Motor neuron (in vitro differentiated cells): Measurements from ENCODE around the gene GRIA4. TPM values are rescaled to one million over a fixed set of nuclear protein-coding genes. Genes with fewer than 3 reads are reported as not detected.

Source experiments
- ATAC-seq, 8 experiments: fragments of 200-7000 bp; cut with Tn5 transposase; replicated peaks in 6 of 8; 2 replicates each; pipeline ENCODE4 v1.8.0; 2021; ENCODE audit warnings: mild to moderate bottlenecking in 8 of 8, moderate library complexity in 8 of 8
- H3K27ac ChIP-seq, 2 donors: fragments of 250-450 bp; sonication (Bioruptor Pico); 2 replicates each; pipeline ENCODE4 v1.9.0; 2021; ENCODE audit warnings: antibody characterized with exemption in 2 of 2, mild to moderate bottlenecking in 2 of 2, moderate library complexity in 1 of 2
- H3K4me1 ChIP-seq, 2 donors: fragments of 250-450 bp; sonication (Bioruptor Pico); replicated peaks in 1 of 2; 2 replicates each; pipeline ENCODE4 v1.6.1; 2021; ENCODE audit warnings: antibody characterized with exemption in 2 of 2, mild to moderate bottlenecking in 2 of 2, moderate library complexity in 1 of 2
- H3K4me3 ChIP-seq, 5 donors: fragments of 250-450 bp; sonication (Bioruptor Pico); 2 replicates each; pipeline ENCODE4 v1.9.0; 2021; ENCODE audit warnings: antibody characterized with exemption in 5 of 5, mild to moderate bottlenecking in 5 of 5, moderate library complexity in 4 of 5
- WGBS, 10 experiments: fragments of 450-650 bp; shearing (Covaris generic); methylation state at CpG; one replicate each; pipeline ENCODE4 v1.0.0; 2022; 5-methylcytosine and 5-hydroxymethylcytosine counted together
- in situ Hi-C, 9 experiments: fragments of 400-800 bp; cut with MboI; loops; one replicate each; pipeline ENCODE4 v1.15.0; 2021; ENCODE audit warnings: low sequenced_read_pairs in 9 of 9, low pct_unique_long_range_greater_than_20kb in 2 of 9; ENCODE audit not compliant: unreplicated experiment in 9 of 9
- total RNA-seq, 8 experiments: library from RNA; unstranded; fragments of 300-600 nt; gene quantifications; 2 replicates each; pipeline versions ENCODE4 v1.2.3 to v1.2.4, GENCODE V29; 2022

GRIA4 gene
- total RNA-seq, 8 experiments from 2014 or later, result 3.0 to 60.4 (median 46.2) TPM

DNA sequence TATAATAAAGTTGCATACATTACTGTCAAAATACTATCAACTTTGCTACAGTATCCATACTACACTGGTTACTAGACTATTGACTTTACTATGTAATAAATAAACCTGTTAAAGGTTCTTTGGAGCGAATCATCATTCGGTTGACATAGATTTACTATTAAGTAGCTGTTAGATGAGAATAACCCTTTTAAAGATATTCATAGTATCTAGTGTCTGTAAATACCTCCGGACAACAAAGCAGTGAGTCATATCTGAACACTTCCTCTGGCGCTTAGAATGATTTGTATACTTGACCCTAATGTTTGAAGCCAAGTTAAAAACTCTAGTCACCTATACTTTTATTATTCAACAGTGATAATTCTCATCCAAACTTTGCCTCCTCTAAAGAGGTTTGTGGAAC lies 327.5 kb downstream of the GRIA4 start:
- ATAC-seq, result peak in 5 of 8 experiments; percentile 50 to 79 (median 67)
- Histone ChIP-seq H3K4me3 (no peak overlapping the region), H3K27ac (no peak overlapping the region), H3K4me1 (peaks cover 0 to 9% of the 10 kb centered on the region in 2 donors)
- in situ Hi-C loops, result no loop called here
- 17 to 88% (median 64%) methylated on average over 1 to 4 of the region's 4 CpGs; no CpG with 5 or more reads in 1 of the 10 experiments for WGBS, 10 experiments

DNA sequence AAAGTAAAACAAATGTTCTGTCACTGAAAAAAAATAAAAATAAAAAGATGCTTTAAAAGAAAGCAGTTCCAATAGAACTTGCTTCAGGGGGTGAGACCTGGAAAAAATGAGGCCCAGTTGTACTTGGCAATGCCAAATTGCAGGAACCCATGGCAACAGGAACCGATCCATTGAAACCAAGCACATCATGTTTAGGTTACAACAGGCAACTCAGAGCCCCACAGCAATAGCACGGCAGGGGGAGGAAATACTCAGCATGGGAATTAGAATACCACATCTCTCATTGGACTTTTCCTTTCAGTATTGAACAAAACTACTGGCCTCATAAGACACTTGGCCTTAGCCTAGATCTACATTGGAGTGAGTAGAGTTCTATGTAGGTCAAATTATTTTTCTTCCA lies 327.9 kb downstream of the GRIA4 start:
- Histone ChIP-seq H3K27ac (no peak overlapping the region), H3K4me1 (peaks cover 0 to 9% of the 10 kb centered on the region in 2 donors), H3K4me3 (no peak overlapping the region)
- in situ Hi-C loops, result no loop called here
- 14 to 85% (median 58%) methylated on average over 1 to 2 of the region's 2 CpGs; no CpG with 5 or more reads in 2 of the 10 experiments for WGBS, 10 experiments
- ATAC-seq, result peak in 3 of 8 experiments; percentile 18 to 78 (median 25)

DNA sequence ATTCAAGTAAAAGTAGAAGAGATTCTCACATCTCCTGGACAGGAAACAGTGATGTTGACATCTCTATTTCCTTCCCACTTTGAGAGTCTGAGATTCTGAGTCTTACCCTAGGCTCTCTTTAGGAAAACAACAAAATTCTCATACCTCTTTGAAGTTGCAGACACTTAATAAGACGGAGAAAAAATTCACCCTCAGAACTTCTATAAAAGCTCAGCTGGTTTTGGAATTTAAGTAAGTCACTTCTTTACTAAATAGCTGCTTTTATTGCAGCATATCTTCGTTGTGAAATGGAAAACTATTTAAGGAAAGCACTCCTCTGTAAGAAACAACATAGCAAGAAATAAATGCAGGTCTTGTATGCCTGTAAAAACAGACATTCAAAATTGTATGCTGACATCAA lies 333.0 kb downstream of the GRIA4 start:
- Histone ChIP-seq H3K4me1 (no peaks in the 10 kb centered on the region), H3K27ac (no peak overlapping the region), H3K4me3 (no peak overlapping the region)
- 0 to 86% (median 58%) methylated on average over 1 to 2 of the region's 2 CpGs; no CpG with 5 or more reads in 1 of the 10 experiments for WGBS, 10 experiments
- no peak for ATAC-seq
- in situ Hi-C loops, result no loop called here

DNA sequence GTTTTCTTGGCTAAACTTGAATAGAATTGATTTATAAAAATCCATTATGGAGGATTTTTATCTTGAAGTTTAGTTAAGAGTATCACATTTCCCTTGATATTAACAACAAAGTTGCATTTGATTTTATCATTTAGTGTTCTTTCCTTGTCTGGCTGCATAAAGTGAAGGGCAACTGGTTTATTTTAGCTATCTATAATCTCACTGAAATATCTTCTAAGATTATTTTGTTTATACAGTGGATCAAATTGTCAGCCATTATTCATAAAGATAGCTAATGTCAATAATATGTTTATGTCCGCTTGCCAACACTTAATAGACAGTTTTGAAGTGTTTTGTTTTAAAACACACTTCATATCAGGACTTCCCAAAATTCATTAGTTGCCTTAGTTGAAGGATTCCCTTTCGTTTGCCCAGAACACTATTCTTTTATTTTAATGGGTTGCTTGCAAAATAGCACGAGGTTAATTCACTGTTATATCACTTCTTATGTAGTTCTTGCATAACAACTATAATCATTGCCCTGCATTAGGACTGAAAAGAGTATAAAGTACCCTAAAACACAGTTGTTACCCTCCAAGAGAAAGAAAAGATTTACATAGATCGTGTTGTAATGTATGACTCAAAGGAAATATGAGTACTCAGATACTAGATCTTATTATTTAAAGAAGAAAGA lies 339.2 kb downstream of the GRIA4 start:
- Histone ChIP-seq H3K4me1 (no peaks in the 10 kb centered on the region), H3K4me3 (no peak overlapping the region), H3K27ac (no peak overlapping the region)
- in situ Hi-C loops, result no loop called here
- 21 to 100% (median 77%) methylated on average over 1 to 4 of the region's 4 CpGs for WGBS, 10 experiments
- ATAC-seq, result no peak

DNA sequence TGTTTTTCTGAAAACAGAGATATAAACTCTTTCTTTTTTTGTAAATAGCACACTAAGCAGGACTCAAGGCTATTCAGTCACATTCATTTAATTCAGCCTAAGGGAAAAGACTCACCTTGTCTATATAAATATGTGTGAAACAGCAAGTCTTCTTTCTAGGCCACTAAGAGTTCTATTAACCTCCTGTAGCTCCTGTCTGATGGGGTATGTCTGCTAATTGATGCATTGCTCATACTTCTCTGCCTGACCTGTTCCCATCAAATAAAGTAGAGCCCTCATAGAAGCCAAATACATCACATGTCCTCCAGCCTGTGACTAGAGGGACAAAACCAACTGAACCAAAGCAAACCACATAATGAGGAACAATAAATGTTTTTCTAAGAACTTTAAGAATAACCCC lies 344.0 kb downstream of the GRIA4 start:
- Histone ChIP-seq H3K4me1 (no peaks in the 10 kb centered on the region), H3K4me3 (no peak overlapping the region), H3K27ac (no peak overlapping the region)
- no peak for ATAC-seq
- in situ Hi-C loops, result no loop called here

DNA sequence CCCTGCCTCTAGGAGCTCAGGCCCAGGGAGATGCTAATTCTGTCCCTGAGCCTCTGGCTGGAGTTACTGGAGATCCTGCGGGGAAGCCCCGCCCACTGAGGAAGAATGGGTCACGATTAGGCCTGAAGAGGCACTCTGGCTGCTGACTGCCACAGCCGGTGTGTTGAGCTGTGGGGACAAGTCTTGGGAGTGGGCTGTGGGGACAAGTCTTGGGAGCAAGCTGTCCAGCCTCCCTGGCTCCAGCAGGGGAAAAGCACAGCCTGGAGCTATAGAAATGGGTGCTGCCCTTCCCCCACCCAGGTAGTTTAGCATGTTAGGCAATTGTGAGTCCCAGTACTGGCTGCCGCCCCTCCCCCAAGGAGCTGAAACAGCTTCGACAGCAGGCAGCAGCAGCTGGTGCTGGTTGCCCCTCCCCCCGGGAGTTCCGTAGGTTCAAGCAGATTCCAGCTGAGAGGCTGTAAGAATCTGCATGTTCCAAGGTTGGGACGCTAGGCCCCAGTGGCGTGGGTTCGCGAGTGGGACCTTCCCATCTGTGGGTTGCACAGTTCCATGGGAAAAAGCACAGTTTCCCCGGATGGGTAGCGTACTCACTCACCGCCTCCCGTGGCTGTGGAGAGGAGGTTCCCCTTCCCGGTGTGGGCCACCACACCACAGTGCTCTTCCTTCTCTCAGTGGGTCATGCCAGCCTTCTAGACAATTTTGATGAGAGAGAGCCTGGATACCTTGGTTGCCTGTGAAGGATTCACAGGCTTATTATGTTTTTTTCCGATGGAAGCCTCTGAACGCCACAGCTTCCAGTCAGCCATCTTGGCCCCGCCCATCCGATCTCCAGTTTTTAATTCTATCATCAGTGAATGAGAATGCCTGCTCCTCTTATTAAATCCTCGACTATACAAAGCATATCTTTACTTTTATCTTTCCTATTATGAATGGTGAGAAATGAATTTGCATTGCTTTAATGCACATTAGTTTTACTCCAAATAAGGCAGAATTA lies 350.7 kb downstream of the GRIA4 start:
- peaks cover 0 to 5% of the 10 kb centered on the region in 2 donors for H3K4me1 ChIP-seq
- 43 to 100% (median 87%) methylated on average over 2 to 9 of the region's 22 CpGs for WGBS, 10 experiments
- ATAC-seq, result peak in 4 of 8 experiments; percentile 54 to 93 (median 77)
- H3K27ac ChIP-seq, result peak overlapping the region in 1 of 2 donors; percentile 1
- in situ Hi-C loops, result no loop called here
- H3K4me3 ChIP-seq, result no peak overlapping the region

DNA sequence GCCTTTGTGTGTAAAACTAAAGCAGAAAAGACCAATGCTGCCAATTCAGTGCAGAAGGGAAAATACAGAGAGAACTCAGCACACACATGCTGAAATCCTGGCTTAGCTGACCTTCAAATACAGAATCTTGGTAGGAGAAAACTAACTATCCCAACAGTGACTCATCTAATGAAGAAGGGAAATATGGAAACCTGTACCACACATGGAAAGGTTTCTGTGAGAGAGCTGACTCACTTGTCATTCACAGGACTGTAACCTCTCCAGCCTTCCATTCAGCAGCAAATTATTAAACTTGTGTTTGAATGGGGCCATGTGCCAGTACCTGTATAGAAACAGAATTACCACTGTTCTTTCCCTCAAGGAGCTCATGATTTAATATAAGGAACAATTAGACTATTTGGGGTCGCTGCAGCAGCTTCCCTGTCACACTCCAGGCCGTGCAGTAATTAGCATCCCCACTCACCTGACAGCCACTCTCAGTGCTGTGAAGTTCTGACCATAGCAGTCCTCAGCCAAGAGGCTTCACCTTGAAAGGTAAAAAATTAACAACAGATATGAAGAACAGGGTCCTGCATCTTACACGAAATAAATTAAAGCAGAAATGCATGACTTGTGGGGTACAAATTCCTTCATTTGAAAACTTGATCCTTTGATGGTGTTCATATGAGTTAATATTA lies 358.3 kb downstream of the GRIA4 start:
- WGBS, 10 experiments, result 43 to 100% (median 88%) methylated on average over 1 to 3 of the region's 3 CpGs; no CpG with 5 or more reads in 2 of the 10 experiments
- in situ Hi-C loops, result no loop called here
- no peaks in the 10 kb centered on the region for H3K4me1 ChIP-seq
- H3K4me3 ChIP-seq, result no peak overlapping the region
- ATAC-seq, result peak in 7 of 8 experiments; percentile 28 to 79 (median 63)
- H3K27ac ChIP-seq, result no peak overlapping the region

DNA sequence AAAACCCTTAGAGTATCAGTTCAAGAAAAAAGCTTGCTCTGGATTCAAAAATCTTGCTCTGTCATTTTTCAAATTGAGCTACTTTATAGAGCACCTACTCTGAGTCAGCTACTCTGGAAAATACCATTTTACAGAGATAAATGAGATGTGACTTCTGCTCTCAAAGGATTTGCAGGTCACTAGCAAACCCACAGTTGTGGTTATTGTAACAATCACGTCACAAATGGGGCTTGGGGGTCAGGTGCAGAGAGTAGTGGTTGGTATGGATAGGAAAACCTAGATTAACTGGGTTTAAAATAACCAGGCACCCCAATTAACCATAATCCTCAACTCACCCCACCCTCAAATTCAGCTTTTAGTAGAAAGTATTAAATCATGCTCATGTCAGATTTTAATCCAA lies 359.9 kb downstream of the GRIA4 start:
- in situ Hi-C loops, result no loop called here
- 0 to 100% (median 83%) methylated on average over 1 of the region's 1 CpG; no CpG with 5 or more reads in 3 of the 10 experiments for WGBS, 10 experiments

DNA sequence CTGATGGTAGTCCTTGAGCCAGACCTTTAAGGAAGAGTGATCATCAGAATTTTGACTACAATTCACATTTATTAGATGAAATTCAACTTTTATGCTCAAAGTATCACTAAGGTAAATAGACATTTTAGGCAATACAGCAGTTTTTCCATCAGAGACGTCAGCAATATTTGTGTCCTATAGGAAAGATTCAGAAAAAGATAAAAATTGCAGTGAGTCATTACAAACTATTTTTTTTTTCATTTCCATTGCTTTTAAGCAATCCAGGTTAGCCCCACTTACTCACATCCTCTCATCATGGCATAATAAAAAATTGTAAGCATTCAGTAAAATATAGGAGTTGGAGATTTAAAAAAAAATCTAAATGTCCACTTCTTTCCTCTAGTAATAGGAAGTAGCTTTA lies 365.3 kb downstream of the GRIA4 start:
- no peak for ATAC-seq
- WGBS, 10 experiments, result 64 to 100% (median 78%) methylated on average over 1 of the region's 1 CpG; no CpG with 5 or more reads in 3 of the 10 experiments
- H3K4me3 ChIP-seq, result no peak overlapping the region
- no peak overlapping the region for H3K27ac ChIP-seq
- no peaks in the 10 kb centered on the region for H3K4me1 ChIP-seq
- in situ Hi-C loops, result no loop called here

More for the DNA sequence above, 359.9 kb downstream of the GRIA4 start:
- Histone ChIP-seq H3K4me1 (no peaks in the 10 kb centered on the region), H3K4me3 (no peak overlapping the region), H3K27ac (no peak overlapping the region)
- no peak for ATAC-seq

DNA sequence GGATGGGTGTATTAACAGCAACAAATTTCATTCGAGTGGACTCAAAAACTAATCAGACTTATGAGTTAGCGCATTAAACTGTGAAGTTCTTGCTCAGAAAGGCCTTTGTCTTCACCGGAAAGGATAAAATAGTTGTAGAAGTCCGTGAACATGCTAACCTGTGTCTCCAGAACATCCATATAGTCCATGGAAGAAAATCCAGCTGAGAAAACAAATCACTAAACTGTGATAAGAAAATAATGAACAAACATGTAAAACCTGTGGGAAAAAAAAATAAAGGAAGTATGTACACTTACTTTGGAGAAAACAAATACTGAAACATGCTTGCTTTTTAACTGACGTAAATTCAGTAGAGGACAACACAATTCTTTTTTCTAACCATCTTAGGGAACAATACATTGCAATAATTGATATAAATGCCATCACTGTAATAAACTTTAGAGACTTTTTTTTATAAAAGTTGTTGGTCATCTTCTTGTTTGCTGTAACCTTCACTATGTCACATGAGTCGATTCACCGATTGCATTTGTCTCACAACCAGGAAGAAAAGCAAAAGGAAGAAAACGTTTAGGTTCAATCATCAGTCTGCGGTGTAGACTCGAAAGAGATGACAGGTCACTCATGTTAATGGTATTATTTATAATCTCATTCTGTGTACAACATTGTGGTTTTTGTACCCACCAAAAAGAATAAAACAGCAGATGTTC lies 370.3 kb downstream of the GRIA4 start:
- WGBS, 10 experiments, result 51 to 100% (median 93%) methylated on average over 4 to 10 of the region's 10 CpGs
- Histone ChIP-seq H3K27ac (no peak overlapping the region), H3K4me3 (no peak overlapping the region), H3K4me1 (no peaks in the 10 kb centered on the region)
- in situ Hi-C loops, result no loop called here
- ATAC-seq, result no peak

DNA sequence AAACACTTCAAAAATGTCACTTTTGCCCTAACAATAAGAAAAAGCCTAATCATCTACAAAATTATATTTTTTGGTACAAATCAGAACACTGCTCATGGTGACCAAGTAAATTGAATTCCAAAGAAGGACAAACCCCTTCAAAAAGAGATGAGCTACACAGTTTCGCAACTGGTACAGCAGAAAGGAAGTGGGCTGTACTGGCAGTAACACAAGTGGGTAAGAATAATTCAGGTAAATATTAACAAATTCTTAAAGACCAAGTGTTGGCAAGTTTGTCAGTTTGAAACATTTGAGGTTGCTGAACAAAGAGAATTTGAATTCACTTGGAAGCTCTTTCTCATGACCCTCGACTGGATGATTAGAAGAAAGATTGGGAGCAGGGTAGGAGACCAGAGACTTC lies 376.7 kb downstream of the GRIA4 start:
- Histone ChIP-seq H3K4me1 (no peaks in the 10 kb centered on the region), H3K27ac (no peak overlapping the region), H3K4me3 (no peak overlapping the region)
- in situ Hi-C loops, result no loop called here
- 20 to 100% (median 79%) methylated on average over 1 to 2 of the region's 2 CpGs for WGBS, 10 experiments
- ATAC-seq, result no peak

DNA sequence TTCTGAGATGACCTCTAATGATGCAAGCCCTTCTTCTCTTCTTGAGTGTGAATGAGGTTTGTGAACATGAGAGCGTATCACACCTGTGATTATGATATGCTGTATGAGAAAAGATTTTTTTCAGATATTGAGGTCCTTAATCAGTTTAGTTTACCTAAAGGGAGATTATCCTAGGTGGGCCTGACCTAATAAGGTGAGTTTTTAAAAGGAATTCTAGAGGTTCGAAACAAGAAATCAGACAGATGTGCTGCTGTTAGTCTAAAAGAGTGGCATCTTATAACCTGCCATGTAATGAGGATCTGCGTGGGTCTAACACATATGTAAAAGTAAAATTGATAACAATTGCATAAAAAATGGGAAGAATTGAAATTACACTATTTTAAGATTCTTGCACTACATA lies 378.3 kb downstream of the GRIA4 start:
- WGBS, 10 experiments, result 65 to 100% (median 93%) methylated on average over 1 to 3 of the region's 3 CpGs
- Histone ChIP-seq H3K27ac (no peak overlapping the region), H3K4me3 (no peak overlapping the region), H3K4me1 (no peaks in the 10 kb centered on the region)
- no peak for ATAC-seq
- in situ Hi-C loops, result no loop called here
